OCI-LY1 (cell line): ENCODE data around the gene IL1F10.
A peak's percentile ranks its signal among the peaks of the same experiment; 100 is the strongest.

Experiments
- H2AFZ ChIP-seq: fragments of 200-600 bp; sonication (generic), shearing (Covaris generic); 2 replicates; pipeline ENCODE4 v1.6.0; 2014; ENCODE audit warnings: antibody characterized with exemption, mild to moderate bottlenecking, low read length
- H3F3A ChIP-seq: fragments of 200-600 bp; sonication (generic), shearing (Covaris generic); 2 replicates; pipeline ENCODE4 v1.6.0; 2014; ENCODE audit warnings: mild to moderate bottlenecking, antibody characterized with exemption, low read length, moderate library complexity; ENCODE audit not compliant: insufficient read depth
- H3K27ac ChIP-seq: fragments of 200-600 bp; sonication (generic); 2 replicates; pipeline ENCODE4 v1.5.1; 2014; ENCODE audit warnings: low read length, mixed run types, mild to moderate bottlenecking, low read depth; ENCODE audit not compliant: poor library complexity, severe bottlenecking
- H3K27me3 ChIP-seq: fragments of 200-600 bp; sonication (generic); 2 replicates; pipeline ENCODE4 v1.6.0; 2014; ENCODE audit warnings: antibody characterized with exemption, mild to moderate bottlenecking, low read length, moderate library complexity; ENCODE audit not compliant: insufficient read depth
- H3K36me3 ChIP-seq: fragments of 200-600 bp; sonication (generic); 2 replicates; pipeline ENCODE4 v1.6.1; 2014; ENCODE audit warnings: mild to moderate bottlenecking, antibody characterized with exemption, low read length, moderate library complexity, mixed read lengths; ENCODE audit not compliant: insufficient read depth
- H3K4me1 ChIP-seq: fragments of 200-600 bp; sonication (generic); 2 replicates; pipeline ENCODE4 v1.5.1; 2014; ENCODE audit warnings: mild to moderate bottlenecking, low read length, moderate library complexity; ENCODE audit not compliant: insufficient read depth, severe bottlenecking
- H3K4me2 ChIP-seq: fragments of 200-600 bp; sonication (generic), shearing (Covaris generic); 2 replicates; pipeline ENCODE4 v1.6.1; 2014; ENCODE audit warnings: low read length
- H3K4me3 ChIP-seq: fragments of 200-600 bp; sonication (generic); 2 replicates; pipeline ENCODE4 v1.5.1; 2014; ENCODE audit warnings: low read length, low read depth, mild to moderate bottlenecking, mixed read lengths; ENCODE audit not compliant: poor library complexity, severe bottlenecking
- H3K79me2 ChIP-seq: fragments of 200-600 bp; shearing (Covaris generic); 2 replicates; pipeline ENCODE4 v1.6.1; 2016; ENCODE audit warnings: mixed run types, low read length, mixed read lengths; ENCODE audit not compliant: insufficient read depth
- H3K9ac ChIP-seq: fragments of 200-600 bp; sonication (generic), shearing (Covaris generic); 2 replicates; pipeline ENCODE4 v1.6.1; 2014; ENCODE audit warnings: mild to moderate bottlenecking, low read length, mixed read lengths
- H3K9me2 ChIP-seq: fragments of 200-600 bp; sonication (generic), shearing (Covaris generic); 2 replicates; pipeline ENCODE4 v1.6.1; 2014; ENCODE audit warnings: low read depth, mild to moderate bottlenecking, low read length, mixed read lengths
- H3K9me3 ChIP-seq: fragments of 200-600 bp; shearing (Covaris generic); 2 replicates; pipeline ENCODE4 v1.6.1; 2014; ENCODE audit warnings: low read length, mixed read lengths
- H4K20me1 ChIP-seq: fragments of 200-600 bp; sonication (generic), shearing (Covaris generic); 2 replicates; pipeline ENCODE4 v1.6.0; 2016; ENCODE audit warnings: mild to moderate bottlenecking, low read length; ENCODE audit not compliant: insufficient read depth
- CTCF ChIP-seq: fragments of 200-600 bp; sonication (generic), shearing (Covaris generic); IDR thresholded peaks from 2 replicates; pipeline ENCODE4 v1.5.1; 2017; ENCODE audit warnings: mild to moderate bottlenecking, antibody characterized with exemption, low read length, moderate library complexity, mixed read lengths
- EZH2 ChIP-seq: fragments of 200-600 bp; sonication (generic), shearing (Covaris generic); IDR thresholded peaks from 2 replicates; pipeline ENCODE4 v1.8.0; 2017; ENCODE audit warnings: borderline replicate concordance, mixed run types, mild to moderate bottlenecking, antibody characterized with exemption, low read length, moderate library complexity, mixed read lengths

IL1F10 gene

GRCh38 chr2:113078350-113078839 lies 10.6 kb downstream of the IL1F10 start:
- no peaks in the 10 kb centered on the region for H4K20me1 ChIP-seq
- no peaks in the 10 kb centered on the region for H3K4me1 ChIP-seq
- H3K4me2 ChIP-seq = no peak overlapping the region
- no peaks in the 10 kb centered on the region for H3K9me2 ChIP-seq
- no peak overlapping the region for H3K9ac ChIP-seq
- no peak for TF ChIP-seq CTCF
- TF ChIP-seq EZH2 = no peak
- H3K27me3 ChIP-seq = peaks cover 3% of the 10 kb centered on the region; the same call in 1 of the 2 replicates
- H3F3A ChIP-seq = no peaks in the 10 kb centered on the region
- H3K36me3 ChIP-seq = no peaks in the 10 kb centered on the region
- no peaks in the 10 kb centered on the region for H3K79me2 ChIP-seq
- no peaks in the 10 kb centered on the region for H3K9me3 ChIP-seq
- no peak overlapping the region for H3K27ac ChIP-seq
- no peak overlapping the region for H2AFZ ChIP-seq
- H3K4me3 ChIP-seq = no peak overlapping the region

GRCh38 chr2:113079131-113079530 lies 11.4 kb downstream of the IL1F10 start:
- Histone ChIP-seq H2AFZ (no peak overlapping the region), H3K79me2 (no peaks in the 10 kb centered on the region), H3K9ac (no peak overlapping the region), H3K36me3 (no peaks in the 10 kb centered on the region), H4K20me1 (no peaks in the 10 kb centered on the region), H3K9me2 (no peaks in the 10 kb centered on the region), H3F3A (no peaks in the 10 kb centered on the region), H3K4me3 (no peak overlapping the region), H3K9me3 (no peaks in the 10 kb centered on the region), H3K4me2 (no peak overlapping the region), H3K27ac (no peak overlapping the region), H3K4me1 (no peaks in the 10 kb centered on the region), H3K27me3 (peaks cover 4% of the 10 kb centered on the region; the same call in 1 of the 2 replicates)
- TF ChIP-seq CTCF = no peak
- TF ChIP-seq EZH2 = no peak

GRCh38 chr2:113080134-113080533 lies 12.4 kb downstream of the IL1F10 start:
- no peak overlapping the region for H3K4me3 ChIP-seq
- no peaks in the 10 kb centered on the region for H3K9me3 ChIP-seq
- H4K20me1 ChIP-seq = no peaks in the 10 kb centered on the region
- peaks cover 4% of the 10 kb centered on the region; the same call in 1 of the 2 replicates for H3K27me3 ChIP-seq
- H3K4me1 ChIP-seq = no peaks in the 10 kb centered on the region
- TF ChIP-seq EZH2 (no peak), CTCF (peak; percentile 74)
- H3F3A ChIP-seq = no peaks in the 10 kb centered on the region
- no peaks in the 10 kb centered on the region for H3K36me3 ChIP-seq
- no peaks in the 10 kb centered on the region for H3K9me2 ChIP-seq
- no peaks in the 10 kb centered on the region for H3K79me2 ChIP-seq
- H3K27ac ChIP-seq = no peak overlapping the region
- no peak overlapping the region for H3K9ac ChIP-seq
- H3K4me2 ChIP-seq = no peak overlapping the region
- H2AFZ ChIP-seq = no peak overlapping the region
